SU-DHL-6 (cell line): Measurements from ENCODE around the gene KCNC4.

ENCODE experiments used
- EZH2phosphoT487 ChIP-seq: fragments of 200-600 bp; sonication (generic), shearing (Covaris generic); conservative IDR thresholded peaks from 2 replicates; pipeline ENCODE4 v1.6.1; 2018; ENCODE audit warnings: mild to moderate bottlenecking, antibody characterized with exemption, low read length, moderate library complexity, mixed read lengths
- TF ChIP-seq, protein P1 (sequence below): fragments of 200-600 bp; sonication (generic); IDR thresholded peaks from one replicate; pipeline ENCODE4 v1.5.1; 2017; ENCODE audit warnings: antibody characterized with exemption, mild to moderate bottlenecking, low read length, moderate library complexity; ENCODE audit not compliant: insufficient read depth, poor library complexity, severe bottlenecking

- TF ChIP-seq, protein P1, sequence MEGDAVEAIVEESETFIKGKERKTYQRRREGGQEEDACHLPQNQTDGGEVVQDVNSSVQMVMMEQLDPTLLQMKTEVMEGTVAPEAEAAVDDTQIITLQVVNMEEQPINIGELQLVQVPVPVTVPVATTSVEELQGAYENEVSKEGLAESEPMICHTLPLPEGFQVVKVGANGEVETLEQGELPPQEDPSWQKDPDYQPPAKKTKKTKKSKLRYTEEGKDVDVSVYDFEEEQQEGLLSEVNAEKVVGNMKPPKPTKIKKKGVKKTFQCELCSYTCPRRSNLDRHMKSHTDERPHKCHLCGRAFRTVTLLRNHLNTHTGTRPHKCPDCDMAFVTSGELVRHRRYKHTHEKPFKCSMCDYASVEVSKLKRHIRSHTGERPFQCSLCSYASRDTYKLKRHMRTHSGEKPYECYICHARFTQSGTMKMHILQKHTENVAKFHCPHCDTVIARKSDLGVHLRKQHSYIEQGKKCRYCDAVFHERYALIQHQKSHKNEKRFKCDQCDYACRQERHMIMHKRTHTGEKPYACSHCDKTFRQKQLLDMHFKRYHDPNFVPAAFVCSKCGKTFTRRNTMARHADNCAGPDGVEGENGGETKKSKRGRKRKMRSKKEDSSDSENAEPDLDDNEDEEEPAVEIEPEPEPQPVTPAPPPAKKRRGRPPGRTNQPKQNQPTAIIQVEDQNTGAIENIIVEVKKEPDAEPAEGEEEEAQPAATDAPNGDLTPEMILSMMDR: no peak
- TF ChIP-seq EZH2phosphoT487: no peak
Observed at GRCh38 chr1:110163591-110163990, 46.5 kb upstream of the KCNC4 start.
